ENCODE results near the gene CGB1.

- TF ChIP-seq CTCF (CRISPR knock-in tag; IDR thresholded peaks at IDR 0.05) (no peak), SKIL (CRISPR knock-in tag; IDR thresholded peaks at IDR 0.05; ENCODE audit: borderline replicate concordance) (no peak), NBN (conservative IDR thresholded peaks at IDR 0.05) (no peak), FOXM1 (CRISPR knock-in tag; IDR thresholded peaks at IDR 0.05) (no peak), ZNF225 (CRISPR knock-in tag; IDR thresholded peaks at IDR 0.05) (no peak), SRSF9 (IDR thresholded peaks at IDR 0.05; ENCODE audit: borderline replicate concordance, insufficient read depth, low read depth, low read length, poor library complexity, severe bottlenecking) (no peak), STAG1 (CRISPR knock-in tag; IDR thresholded peaks at IDR 0.05) (no peak), ZNF879 (CRISPR knock-in tag; IDR thresholded peaks at IDR 0.05) (no peak), POLR2A (IDR thresholded peaks at IDR 0.05; ENCODE audit: insufficient read depth in 1 of 2, low read depth in 2 of 2, low read length in 2 of 2) (no peak)
These were observed 44.6 kb upstream of the CGB1 start for GRCh38 chr19:49081273-49081672.
